ENCODE data around the gene MBOAT1. TPM values are rescaled to one million over a fixed set of nuclear protein-coding genes. Genes with fewer than 3 reads are reported as not detected.

The MBOAT1 gene
- polyA plus RNA-seq, 1 donor from 2014 or later: not detected

GRCh38 chr6:20116792-20117191 is 95.5 kb downstream of the MBOAT1 start:
- Histone ChIP-seq H3K4me2 (ENCODE audit: low read length) (no peak overlapping the region), H3K9ac (ENCODE audit: low read length) (no peak overlapping the region), H3K27ac (ENCODE audit: low read length) (no peak overlapping the region), H2AFZ (ENCODE audit: low read depth, low read length) (no peak overlapping the region), H3F3A (ENCODE audit: insufficient read depth, low read length, poor library complexity, severe bottlenecking) (no peaks in the 10 kb centered on the region), H3K4me3 (ENCODE audit: low read length) (no peak overlapping the region), H4K20me1 (ENCODE audit: insufficient read depth) (no peaks in the 10 kb centered on the region), H3K79me2 (replicated peaks; ENCODE audit: insufficient read depth, low read length) (no peaks in the 10 kb centered on the region), H3K9me3 (ENCODE audit: low read length) (no peaks in the 10 kb centered on the region), H3K36me3 (ENCODE audit: insufficient read depth, low read length) (no peaks in the 10 kb centered on the region), H3K9me2 (ENCODE audit: insufficient read depth, low read length) (no peaks in the 10 kb centered on the region), H3K27me3 (ENCODE audit: insufficient read depth, low read depth, low read length) (no peaks in the 10 kb centered on the region)
- TF ChIP-seq EP300 (conservative IDR thresholded peaks at IDR 0.05; ENCODE audit: poor library complexity, severe bottlenecking): no peak
- TF ChIP-seq EZH2 (IDR thresholded peaks at IDR 0.05; ENCODE audit: borderline replicate concordance, insufficient read depth, low read length, poor library complexity, severe bottlenecking): no peak
- no peak for TF ChIP-seq POLR2AphosphoS5 (IDR thresholded peaks at IDR 0.05)
- TF ChIP-seq CTCF (IDR thresholded peaks at IDR 0.05; ENCODE audit: poor library complexity, severe bottlenecking): no peak

GRCh38 chr6:20115246-20115980 is 96.9 kb downstream of the MBOAT1 start:
- no peaks in the 10 kb centered on the region for H3K36me3 ChIP-seq (ENCODE audit: insufficient read depth, low read length)
- no peak overlapping the region for H2AFZ ChIP-seq (ENCODE audit: low read depth, low read length)
- no peaks in the 10 kb centered on the region for H3K27me3 ChIP-seq (ENCODE audit: insufficient read depth, low read depth, low read length)
- no peaks in the 10 kb centered on the region for H4K20me1 ChIP-seq (ENCODE audit: insufficient read depth)
- no peak overlapping the region for H3K4me2 ChIP-seq (ENCODE audit: low read length)
- no peaks in the 10 kb centered on the region for H3K9me2 ChIP-seq (ENCODE audit: insufficient read depth, low read length)
- no peaks in the 10 kb centered on the region for H3K9me3 ChIP-seq (ENCODE audit: low read length)
- H3K79me2 ChIP-seq (replicated peaks; ENCODE audit: insufficient read depth, low read length): no peaks in the 10 kb centered on the region
- no peak overlapping the region for H3K27ac ChIP-seq (ENCODE audit: low read length)
- H3K9ac ChIP-seq (ENCODE audit: low read length): no peak overlapping the region
- no peak for TF ChIP-seq POLR2AphosphoS5 (IDR thresholded peaks at IDR 0.05)
- no peak for TF ChIP-seq RAD21 (conservative IDR thresholded peaks at IDR 0.05)
- TF ChIP-seq EP300 (conservative IDR thresholded peaks at IDR 0.05; ENCODE audit: poor library complexity, severe bottlenecking): no peak
- TF ChIP-seq SMC3 (conservative IDR thresholded peaks at IDR 0.05; ENCODE audit: poor library complexity): no peak
- TF ChIP-seq CTCF (IDR thresholded peaks at IDR 0.05; ENCODE audit: poor library complexity, severe bottlenecking): no peak
- TF ChIP-seq REST (IDR thresholded peaks at IDR 0.05; ENCODE audit: borderline replicate concordance): no peak
- no peak for TF ChIP-seq MXI1 (conservative IDR thresholded peaks at IDR 0.05; ENCODE audit: poor library complexity, severe bottlenecking)
- no peak for TF ChIP-seq TAF1 (IDR thresholded peaks at IDR 0.05; ENCODE audit: low read depth)
- TF ChIP-seq EZH2 (IDR thresholded peaks at IDR 0.05; ENCODE audit: borderline replicate concordance, insufficient read depth, low read length, poor library complexity, severe bottlenecking): no peak
- no peaks in the 10 kb centered on the region for H3F3A ChIP-seq (ENCODE audit: insufficient read depth, low read length, poor library complexity, severe bottlenecking)
- no peak overlapping the region for H3K4me3 ChIP-seq (ENCODE audit: low read length)
